ENCODE measurements around the gene RBM6.
A peak's percentile ranks its signal among the peaks of the same experiment; 100 is the strongest.

DNA sequence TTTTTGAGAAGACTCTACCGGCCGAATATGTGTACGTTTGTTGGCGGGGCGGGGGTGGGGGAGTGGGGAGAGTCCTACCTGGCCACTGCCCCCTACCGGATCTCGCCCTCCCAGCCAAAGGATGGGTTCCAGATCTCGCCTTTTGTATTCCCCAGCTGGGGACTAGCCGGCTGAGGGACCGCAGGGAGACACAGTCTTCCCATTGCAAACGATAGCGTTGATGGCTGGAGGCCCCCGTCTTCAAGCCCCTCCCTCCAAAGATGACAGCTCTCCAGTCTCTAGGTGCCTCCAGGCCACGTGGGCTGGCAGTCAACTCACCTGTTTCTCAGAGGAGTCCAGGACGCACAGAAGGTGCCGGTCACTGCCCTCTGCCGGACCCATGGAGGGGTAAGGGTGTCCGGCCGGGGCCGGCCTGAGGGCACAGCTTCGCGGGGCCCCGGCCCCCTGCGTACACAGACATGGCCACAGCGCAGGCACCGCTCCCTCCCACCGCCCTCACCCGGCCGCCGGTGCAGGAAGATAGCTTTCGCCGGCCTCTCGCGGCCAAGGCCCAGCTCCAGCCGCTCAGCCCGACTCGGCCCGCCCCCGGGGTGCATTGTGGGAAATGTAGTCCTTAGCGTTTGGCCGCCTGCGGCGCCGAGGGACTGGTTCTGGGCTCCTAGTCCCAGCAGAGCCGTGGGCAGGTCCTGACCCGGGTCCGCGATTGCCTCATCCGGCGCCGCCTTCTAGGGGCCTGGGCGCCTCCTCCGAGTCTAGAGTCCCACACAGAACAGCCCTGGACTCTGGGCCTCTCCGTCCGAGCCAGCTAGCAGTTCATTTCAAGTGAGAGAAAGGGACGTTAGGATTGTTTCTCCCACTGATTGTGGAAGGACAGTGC is 10.4 kb upstream of the RBM6 start, which contains the start of gene MON1A:
- TF ChIP-seq, protein P1, sequence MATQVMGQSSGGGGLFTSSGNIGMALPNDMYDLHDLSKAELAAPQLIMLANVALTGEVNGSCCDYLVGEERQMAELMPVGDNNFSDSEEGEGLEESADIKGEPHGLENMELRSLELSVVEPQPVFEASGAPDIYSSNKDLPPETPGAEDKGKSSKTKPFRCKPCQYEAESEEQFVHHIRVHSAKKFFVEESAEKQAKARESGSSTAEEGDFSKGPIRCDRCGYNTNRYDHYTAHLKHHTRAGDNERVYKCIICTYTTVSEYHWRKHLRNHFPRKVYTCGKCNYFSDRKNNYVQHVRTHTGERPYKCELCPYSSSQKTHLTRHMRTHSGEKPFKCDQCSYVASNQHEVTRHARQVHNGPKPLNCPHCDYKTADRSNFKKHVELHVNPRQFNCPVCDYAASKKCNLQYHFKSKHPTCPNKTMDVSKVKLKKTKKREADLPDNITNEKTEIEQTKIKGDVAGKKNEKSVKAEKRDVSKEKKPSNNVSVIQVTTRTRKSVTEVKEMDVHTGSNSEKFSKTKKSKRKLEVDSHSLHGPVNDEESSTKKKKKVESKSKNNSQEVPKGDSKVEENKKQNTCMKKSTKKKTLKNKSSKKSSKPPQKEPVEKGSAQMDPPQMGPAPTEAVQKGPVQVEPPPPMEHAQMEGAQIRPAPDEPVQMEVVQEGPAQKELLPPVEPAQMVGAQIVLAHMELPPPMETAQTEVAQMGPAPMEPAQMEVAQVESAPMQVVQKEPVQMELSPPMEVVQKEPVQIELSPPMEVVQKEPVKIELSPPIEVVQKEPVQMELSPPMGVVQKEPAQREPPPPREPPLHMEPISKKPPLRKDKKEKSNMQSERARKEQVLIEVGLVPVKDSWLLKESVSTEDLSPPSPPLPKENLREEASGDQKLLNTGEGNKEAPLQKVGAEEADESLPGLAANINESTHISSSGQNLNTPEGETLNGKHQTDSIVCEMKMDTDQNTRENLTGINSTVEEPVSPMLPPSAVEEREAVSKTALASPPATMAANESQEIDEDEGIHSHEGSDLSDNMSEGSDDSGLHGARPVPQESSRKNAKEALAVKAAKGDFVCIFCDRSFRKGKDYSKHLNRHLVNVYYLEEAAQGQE (IDR thresholded peaks at IDR 0.05; ENCODE audit: unreplicated experiment) = no peak
- TF ChIP-seq, protein P2, sequence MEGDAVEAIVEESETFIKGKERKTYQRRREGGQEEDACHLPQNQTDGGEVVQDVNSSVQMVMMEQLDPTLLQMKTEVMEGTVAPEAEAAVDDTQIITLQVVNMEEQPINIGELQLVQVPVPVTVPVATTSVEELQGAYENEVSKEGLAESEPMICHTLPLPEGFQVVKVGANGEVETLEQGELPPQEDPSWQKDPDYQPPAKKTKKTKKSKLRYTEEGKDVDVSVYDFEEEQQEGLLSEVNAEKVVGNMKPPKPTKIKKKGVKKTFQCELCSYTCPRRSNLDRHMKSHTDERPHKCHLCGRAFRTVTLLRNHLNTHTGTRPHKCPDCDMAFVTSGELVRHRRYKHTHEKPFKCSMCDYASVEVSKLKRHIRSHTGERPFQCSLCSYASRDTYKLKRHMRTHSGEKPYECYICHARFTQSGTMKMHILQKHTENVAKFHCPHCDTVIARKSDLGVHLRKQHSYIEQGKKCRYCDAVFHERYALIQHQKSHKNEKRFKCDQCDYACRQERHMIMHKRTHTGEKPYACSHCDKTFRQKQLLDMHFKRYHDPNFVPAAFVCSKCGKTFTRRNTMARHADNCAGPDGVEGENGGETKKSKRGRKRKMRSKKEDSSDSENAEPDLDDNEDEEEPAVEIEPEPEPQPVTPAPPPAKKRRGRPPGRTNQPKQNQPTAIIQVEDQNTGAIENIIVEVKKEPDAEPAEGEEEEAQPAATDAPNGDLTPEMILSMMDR (conservative IDR thresholded peaks at IDR 0.05; ENCODE audit: low read depth in 2 of 2) = peak; percentile 32 to 51
- TF ChIP-seq EZH2phosphoT487 (IDR thresholded peaks at IDR 0.05; ENCODE audit: unreplicated experiment) = no peak

All from GM23338 (cell line).